Tibial artery (tissue), 4 donors: Measurements from ENCODE around the gene MAGEB2.
"Not testable (repeated sequence)": the region's sequence is repeated elsewhere in the genome, so short reads cannot be mapped to it uniquely, and the experiment has no call there.

ENCODE experiments used
- DNase-seq, 2 donors: peaks; one replicate each; pipeline ENCODE4 v3.0.0-alpha.2; 2019
- H3K27ac ChIP-seq, 2 donors: fragments of 200-600 bp; sonication (generic) in 1 of 2; 1 replicate in 1 of 2; 2 replicates in 1 of 2; pipeline ENCODE4 v1.5.1; 2018 to 2019; ENCODE audit warnings: mild to moderate bottlenecking in 1 of 2
- H3K27me3 ChIP-seq, 2 donors: fragments of 200-600 bp; sonication (generic) in 1 of 2; one replicate each; pipeline versions ENCODE4 v1.5.1 to v1.6.0; 2016 to 2019
- H3K36me3 ChIP-seq, 3 donors: fragments of 200-600 bp; sonication (generic) in 2 of 3; one replicate each; pipeline ENCODE4 v1.5.1; 2016 to 2019; ENCODE audit warnings: mild to moderate bottlenecking in 2 of 3
- H3K4me1 ChIP-seq, 4 donors: fragments of 200-600 bp; sonication (generic) in 2 of 4; 1 replicate in 3 of 4; 2 replicates in 1 of 4; pipeline ENCODE4 v1.5.1; 2016 to 2019
- H3K4me3 ChIP-seq, 2 donors: fragments of 200-600 bp; sonication (generic) in 1 of 2; 1 replicate in 1 of 2; 2 replicates in 1 of 2; pipeline ENCODE4 v1.5.1; 2018 to 2019; ENCODE audit warnings: mild to moderate bottlenecking in 2 of 2
- H3K9me3 ChIP-seq, 3 donors: fragments of 200-600 bp; sonication (generic) in 1 of 3; one replicate each; pipeline ENCODE4 v1.5.1; 2016 to 2019
- intact Hi-C: fragments of 100-400 bp; cut with DNase I; formaldehyde crosslinking; loops from one replicate; pipeline ENCODE4 v1.15.0; 2023; ENCODE audit warnings: low total_unique reads
- TF ChIP-seq, protein P1 (sequence below), 2 experiments: fragments of 200-600 bp in 1 of 2; fragments of 450-650 bp in 1 of 2; IDR thresholded peaks; one replicate each; pipeline ENCODE4 v1.5.1; 2017 to 2019; ENCODE audit warnings: antibody characterized with exemption in 2 of 2, mild to moderate bottlenecking in 1 of 2, moderate library complexity in 1 of 2

MAGEB2 gene

GRCh38 chrX:30215357-30215843 lies at the start of gene MAGEB2:
MAGEB2 (plus strand) TSS chrX:30215563; CDS start chrX:30218581, 3,018 bp downstream.
- H3K9me3 ChIP-seq, result no peaks in the 10 kb centered on the region
- no peak within 1 kb of the TSS for H3K4me3 ChIP-seq
- intact Hi-C loops, result no loop called here
- H3K4me1 ChIP-seq, result no peaks in the 10 kb centered on the region
- no peaks in the 10 kb centered on the region for H3K27me3 ChIP-seq
- no peaks in the 10 kb centered on the region for H3K36me3 ChIP-seq
- H3K27ac ChIP-seq, result no peak within 1 kb of the TSS
- TF ChIP-seq, protein P1, sequence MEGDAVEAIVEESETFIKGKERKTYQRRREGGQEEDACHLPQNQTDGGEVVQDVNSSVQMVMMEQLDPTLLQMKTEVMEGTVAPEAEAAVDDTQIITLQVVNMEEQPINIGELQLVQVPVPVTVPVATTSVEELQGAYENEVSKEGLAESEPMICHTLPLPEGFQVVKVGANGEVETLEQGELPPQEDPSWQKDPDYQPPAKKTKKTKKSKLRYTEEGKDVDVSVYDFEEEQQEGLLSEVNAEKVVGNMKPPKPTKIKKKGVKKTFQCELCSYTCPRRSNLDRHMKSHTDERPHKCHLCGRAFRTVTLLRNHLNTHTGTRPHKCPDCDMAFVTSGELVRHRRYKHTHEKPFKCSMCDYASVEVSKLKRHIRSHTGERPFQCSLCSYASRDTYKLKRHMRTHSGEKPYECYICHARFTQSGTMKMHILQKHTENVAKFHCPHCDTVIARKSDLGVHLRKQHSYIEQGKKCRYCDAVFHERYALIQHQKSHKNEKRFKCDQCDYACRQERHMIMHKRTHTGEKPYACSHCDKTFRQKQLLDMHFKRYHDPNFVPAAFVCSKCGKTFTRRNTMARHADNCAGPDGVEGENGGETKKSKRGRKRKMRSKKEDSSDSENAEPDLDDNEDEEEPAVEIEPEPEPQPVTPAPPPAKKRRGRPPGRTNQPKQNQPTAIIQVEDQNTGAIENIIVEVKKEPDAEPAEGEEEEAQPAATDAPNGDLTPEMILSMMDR (IDR thresholded peaks at IDR 0.05), result no peak
- no peak for DNase-seq

DNA sequence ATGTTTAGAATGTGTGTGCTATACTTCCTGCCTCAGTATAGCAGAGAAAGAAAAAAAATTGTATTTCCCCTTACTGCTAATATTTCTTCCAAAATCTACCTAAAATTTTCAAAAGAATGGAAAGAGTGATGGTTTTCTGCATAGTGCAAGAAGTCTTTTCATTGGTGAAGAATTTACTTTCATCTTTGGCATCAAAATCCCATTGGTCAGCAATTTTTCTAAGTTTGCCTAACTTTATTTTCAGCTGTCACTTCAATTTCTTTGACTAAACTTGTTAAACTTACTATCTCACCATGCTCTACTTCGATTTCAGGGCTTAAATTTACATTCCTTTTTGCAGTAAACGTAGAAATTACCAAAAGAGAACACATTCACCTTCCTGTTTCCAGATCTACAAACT lies 44.5 kb upstream of the MAGEB2 start:
- no peaks in the 10 kb centered on the region for H3K4me1 ChIP-seq
- no peaks in the 10 kb centered on the region for H3K36me3 ChIP-seq
- no peak overlapping the region for H3K27ac ChIP-seq
- H3K27me3 ChIP-seq, result no peaks in the 10 kb centered on the region
- intact Hi-C loops, result no loop called here
- H3K9me3 ChIP-seq, result no peaks in the 10 kb centered on the region
- TF ChIP-seq, protein P1 (IDR thresholded peaks at IDR 0.05), result no peak
- H3K4me3 ChIP-seq, result no peak overlapping the region
- no peak for DNase-seq

- TF ChIP-seq, protein P1 (IDR thresholded peaks at IDR 0.05), result no peak
- Histone ChIP-seq H3K4me3 (no peak overlapping the region), H3K4me1 (no peaks in the 10 kb centered on the region), H3K27ac (no peak overlapping the region), H3K36me3 (no peaks in the 10 kb centered on the region), H3K9me3 (no peaks in the 10 kb centered on the region), H3K27me3 (no peaks in the 10 kb centered on the region)
- intact Hi-C loops, result no loop called here
- no peak for DNase-seq
These were observed 34.0 kb upstream of the MAGEB2 start for GRCh38 chrX:30181353-30181752.

DNA sequence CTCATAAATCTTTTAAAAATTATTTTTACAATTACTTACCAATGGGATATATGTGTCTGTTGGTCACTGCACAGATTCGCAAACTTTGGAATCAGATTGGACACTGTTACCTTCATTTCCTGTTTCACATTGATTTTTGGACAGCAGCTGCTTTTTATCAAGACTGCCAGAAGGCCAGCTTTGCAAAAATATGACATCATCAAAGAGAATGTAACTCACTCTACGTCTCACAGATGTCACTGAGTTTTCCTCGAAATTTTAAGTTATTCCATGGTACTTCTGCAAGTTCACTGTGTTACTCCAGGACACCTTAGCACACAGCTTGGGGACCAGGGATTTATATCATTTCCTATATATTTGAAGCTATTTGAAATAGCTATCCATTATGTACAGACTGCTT lies 31.8 kb upstream of the MAGEB2 start:
- TF ChIP-seq, protein P1 (IDR thresholded peaks at IDR 0.05), result no peak
- DNase-seq, result no peak
- Histone ChIP-seq H3K9me3 (no peaks in the 10 kb centered on the region), H3K27ac (no peak overlapping the region), H3K4me3 (no peak overlapping the region), H3K36me3 (no peaks in the 10 kb centered on the region), H3K4me1 (no peaks in the 10 kb centered on the region), H3K27me3 (no peaks in the 10 kb centered on the region)
- intact Hi-C loops, result no loop called here

GRCh38 chrX:30190426-30190825 lies 24.9 kb upstream of the MAGEB2 start:
- Histone ChIP-seq H3K9me3 (no peaks in the 10 kb centered on the region), H3K4me1 (no peaks in the 10 kb centered on the region), H3K27me3 (no peaks in the 10 kb centered on the region), H3K36me3 (no peaks in the 10 kb centered on the region), H3K4me3 (no peak overlapping the region), H3K27ac (no peak overlapping the region)
- TF ChIP-seq, protein P1 (IDR thresholded peaks at IDR 0.05), result no peak
- intact Hi-C loops, result no loop called here
- no peak for DNase-seq

- H3K4me1 ChIP-seq, H3K4me3 ChIP-seq, H3K27me3 ChIP-seq, H3K27ac ChIP-seq, H3K9me3 ChIP-seq, intact Hi-C loops, H3K36me3 ChIP-seq, DNase-seq: not testable (repeated sequence)
These were observed 21.5 kb upstream of the MAGEB2 start for GRCh38 chrX:30193910-30194309.
